ENCODE results near the gene NECAP2.

DNA sequence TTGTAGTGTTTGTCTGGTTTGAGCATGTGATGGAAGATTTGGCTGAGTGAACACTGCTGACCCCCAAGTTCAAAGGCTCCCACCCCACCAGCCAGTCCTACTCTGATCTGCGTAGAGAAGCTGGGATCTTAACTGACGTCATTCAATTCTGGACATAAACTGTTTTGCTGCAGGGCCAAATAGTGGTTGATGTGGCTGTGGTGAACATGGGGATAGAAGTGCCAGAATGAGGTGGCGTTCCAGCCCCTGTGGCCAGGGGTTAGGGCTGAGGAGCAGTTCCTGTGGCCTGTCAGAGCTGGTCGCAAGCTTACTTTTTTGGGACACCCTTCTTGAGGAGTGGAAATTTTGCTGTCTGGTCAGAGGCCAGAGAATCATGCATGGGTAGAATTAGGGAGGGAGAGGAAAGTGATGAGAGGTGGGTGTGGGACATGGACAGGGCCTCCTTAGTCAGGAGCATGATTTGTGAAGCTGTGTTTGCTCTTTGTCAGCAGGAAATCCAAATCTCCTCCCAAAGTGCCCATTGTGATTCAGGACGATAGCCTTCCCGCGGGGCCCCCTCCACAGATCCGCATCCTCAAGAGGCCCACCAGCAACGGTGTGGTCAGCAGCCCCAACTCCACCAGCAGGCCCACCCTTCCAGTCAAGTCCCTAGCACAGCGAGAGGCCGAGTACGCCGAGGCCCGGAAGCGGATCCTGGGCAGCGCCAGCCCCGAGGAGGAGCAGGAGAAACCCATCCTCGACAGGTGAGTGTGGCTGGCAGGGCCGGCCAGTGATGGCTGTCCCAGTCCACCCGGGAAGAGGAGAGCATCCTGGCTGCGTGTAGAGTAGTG is 47.6 kb upstream of the NECAP2 start:
- TF ChIP-seq, protein P1, sequence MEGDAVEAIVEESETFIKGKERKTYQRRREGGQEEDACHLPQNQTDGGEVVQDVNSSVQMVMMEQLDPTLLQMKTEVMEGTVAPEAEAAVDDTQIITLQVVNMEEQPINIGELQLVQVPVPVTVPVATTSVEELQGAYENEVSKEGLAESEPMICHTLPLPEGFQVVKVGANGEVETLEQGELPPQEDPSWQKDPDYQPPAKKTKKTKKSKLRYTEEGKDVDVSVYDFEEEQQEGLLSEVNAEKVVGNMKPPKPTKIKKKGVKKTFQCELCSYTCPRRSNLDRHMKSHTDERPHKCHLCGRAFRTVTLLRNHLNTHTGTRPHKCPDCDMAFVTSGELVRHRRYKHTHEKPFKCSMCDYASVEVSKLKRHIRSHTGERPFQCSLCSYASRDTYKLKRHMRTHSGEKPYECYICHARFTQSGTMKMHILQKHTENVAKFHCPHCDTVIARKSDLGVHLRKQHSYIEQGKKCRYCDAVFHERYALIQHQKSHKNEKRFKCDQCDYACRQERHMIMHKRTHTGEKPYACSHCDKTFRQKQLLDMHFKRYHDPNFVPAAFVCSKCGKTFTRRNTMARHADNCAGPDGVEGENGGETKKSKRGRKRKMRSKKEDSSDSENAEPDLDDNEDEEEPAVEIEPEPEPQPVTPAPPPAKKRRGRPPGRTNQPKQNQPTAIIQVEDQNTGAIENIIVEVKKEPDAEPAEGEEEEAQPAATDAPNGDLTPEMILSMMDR (IDR thresholded peaks at IDR 0.05): no peak
- TF ChIP-seq POLR2A (IDR thresholded peaks at IDR 0.05): no peak
- no peak for TF ChIP-seq EP300 (IDR thresholded peaks at IDR 0.05)
- no peak for TF ChIP-seq POLR2AphosphoS5 (IDR thresholded peaks at IDR 0.05)

Data from stomach (tissue), 4 donors.